ENCODE measurements around the gene AMPD3.

AMPD3 gene

GRCh38 chr11:10502065-10502680 is 47.1 kb downstream of the AMPD3 start:
- H3K27ac ChIP-seq (ENCODE audit: low read depth in 2 of 2, low read length in 2 of 2): no peak overlapping the region
- no peaks in the 10 kb centered on the region for H3K27me3 ChIP-seq (ENCODE audit: control insufficient read depth in 2 of 2, insufficient read depth in 2 of 2, low read length in 2 of 2)
- peaks cover 35% of the 10 kb centered on the region in 2 donors for H3K36me3 ChIP-seq (ENCODE audit: control insufficient read depth in 2 of 2, insufficient read depth in 2 of 2, low read length in 2 of 2)
- H3K4me3 ChIP-seq (ENCODE audit: low read length in 2 of 2): no peak overlapping the region
- H3K9ac ChIP-seq (ENCODE audit: low read depth in 1 of 2, low read length in 2 of 2): no peak overlapping the region
- no peaks in the 10 kb centered on the region for H3K9me3 ChIP-seq (ENCODE audit: control insufficient read depth in 2 of 2, low read length in 2 of 2)
- no peaks in the 10 kb centered on the region for H3K4me1 ChIP-seq (ENCODE audit: control insufficient read depth in 2 of 2, insufficient read depth in 2 of 2, low read length in 2 of 2)

- H3K27me3 ChIP-seq (ENCODE audit: control insufficient read depth in 2 of 2, insufficient read depth in 2 of 2, low read length in 2 of 2): no peaks in the 10 kb centered on the region
- H3K9me3 ChIP-seq (ENCODE audit: control insufficient read depth in 2 of 2, low read length in 2 of 2): no peaks in the 10 kb centered on the region
- no peaks in the 10 kb centered on the region for H3K4me1 ChIP-seq (ENCODE audit: control insufficient read depth in 2 of 2, insufficient read depth in 2 of 2, low read length in 2 of 2)
- peaks cover 35% of the 10 kb centered on the region in 2 donors for H3K36me3 ChIP-seq (ENCODE audit: control insufficient read depth in 2 of 2, insufficient read depth in 2 of 2, low read length in 2 of 2)
- H3K4me3 ChIP-seq (ENCODE audit: low read length in 2 of 2): no peak overlapping the region
- H3K9ac ChIP-seq (ENCODE audit: low read depth in 1 of 2, low read length in 2 of 2): no peak overlapping the region
- H3K27ac ChIP-seq (ENCODE audit: low read depth in 2 of 2, low read length in 2 of 2): peak overlapping the region in 1 of 2 donors; percentile 12
Measured at GRCh38 chr11:10502770-10503169, 47.7 kb downstream of the AMPD3 start.

DNA sequence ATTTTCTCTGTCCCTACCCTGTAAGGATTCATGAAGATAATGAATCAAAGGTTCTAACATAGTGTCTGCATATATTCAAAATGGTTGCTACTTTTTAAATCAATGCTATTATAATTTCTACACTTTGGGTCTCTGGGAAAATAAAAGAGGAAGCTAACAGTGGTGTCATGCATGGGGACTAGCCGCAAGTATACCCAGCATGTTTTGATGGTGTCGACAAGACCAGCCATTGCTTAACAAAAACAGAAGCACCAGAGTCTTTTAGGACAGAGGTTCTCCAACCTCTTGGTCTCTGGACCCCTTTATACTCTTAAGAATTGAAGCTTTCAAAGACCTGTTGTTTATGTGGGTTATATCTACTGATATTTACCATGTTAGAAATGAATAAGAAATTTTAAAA is 48.2 kb downstream of the AMPD3 start:
- Histone ChIP-seq H3K4me3 (ENCODE audit: low read length in 2 of 2) (no peak overlapping the region), H3K9ac (ENCODE audit: low read depth in 1 of 2, low read length in 2 of 2) (no peak overlapping the region), H3K4me1 (ENCODE audit: control insufficient read depth in 2 of 2, insufficient read depth in 2 of 2, low read length in 2 of 2) (no peaks in the 10 kb centered on the region), H3K27ac (ENCODE audit: low read depth in 2 of 2, low read length in 2 of 2) (no peak overlapping the region), H3K36me3 (ENCODE audit: control insufficient read depth in 2 of 2, insufficient read depth in 2 of 2, low read length in 2 of 2) (peaks cover 35% of the 10 kb centered on the region in 2 donors), H3K9me3 (ENCODE audit: control insufficient read depth in 2 of 2, low read length in 2 of 2) (no peaks in the 10 kb centered on the region), H3K27me3 (ENCODE audit: control insufficient read depth in 2 of 2, insufficient read depth in 2 of 2, low read length in 2 of 2) (no peaks in the 10 kb centered on the region)

- Histone ChIP-seq H3K9me3 (ENCODE audit: control insufficient read depth in 2 of 2, low read length in 2 of 2) (no peaks in the 10 kb centered on the region), H3K9ac (ENCODE audit: low read depth in 1 of 2, low read length in 2 of 2) (no peak overlapping the region), H3K36me3 (ENCODE audit: control insufficient read depth in 2 of 2, insufficient read depth in 2 of 2, low read length in 2 of 2) (peaks cover 34 to 35% of the 10 kb centered on the region in 2 donors), H3K4me1 (ENCODE audit: control insufficient read depth in 2 of 2, insufficient read depth in 2 of 2, low read length in 2 of 2) (no peaks in the 10 kb centered on the region), H3K27ac (ENCODE audit: low read depth in 2 of 2, low read length in 2 of 2) (no peak overlapping the region), H3K27me3 (ENCODE audit: control insufficient read depth in 2 of 2, insufficient read depth in 2 of 2, low read length in 2 of 2) (no peaks in the 10 kb centered on the region), H3K4me3 (ENCODE audit: low read length in 2 of 2) (no peak overlapping the region)
Measured at GRCh38 chr11:10503777-10504480, 48.9 kb downstream of the AMPD3 start.

- H3K27ac ChIP-seq (ENCODE audit: low read depth in 2 of 2, low read length in 2 of 2): no peak overlapping the region
- no peaks in the 10 kb centered on the region for H3K27me3 ChIP-seq (ENCODE audit: control insufficient read depth in 2 of 2, insufficient read depth in 2 of 2, low read length in 2 of 2)
- H3K4me1 ChIP-seq (ENCODE audit: control insufficient read depth in 2 of 2, insufficient read depth in 2 of 2, low read length in 2 of 2): no peaks in the 10 kb centered on the region
- no peaks in the 10 kb centered on the region for H3K9me3 ChIP-seq (ENCODE audit: control insufficient read depth in 2 of 2, low read length in 2 of 2)
- no peak overlapping the region for H3K4me3 ChIP-seq (ENCODE audit: low read length in 2 of 2)
- H3K9ac ChIP-seq (ENCODE audit: low read depth in 1 of 2, low read length in 2 of 2): no peak overlapping the region
- H3K36me3 ChIP-seq (ENCODE audit: control insufficient read depth in 2 of 2, insufficient read depth in 2 of 2, low read length in 2 of 2): peaks cover 32 to 34% of the 10 kb centered on the region in 2 donors
Measured at GRCh38 chr11:10504490-10504889, 49.4 kb downstream of the AMPD3 start.

DNA sequence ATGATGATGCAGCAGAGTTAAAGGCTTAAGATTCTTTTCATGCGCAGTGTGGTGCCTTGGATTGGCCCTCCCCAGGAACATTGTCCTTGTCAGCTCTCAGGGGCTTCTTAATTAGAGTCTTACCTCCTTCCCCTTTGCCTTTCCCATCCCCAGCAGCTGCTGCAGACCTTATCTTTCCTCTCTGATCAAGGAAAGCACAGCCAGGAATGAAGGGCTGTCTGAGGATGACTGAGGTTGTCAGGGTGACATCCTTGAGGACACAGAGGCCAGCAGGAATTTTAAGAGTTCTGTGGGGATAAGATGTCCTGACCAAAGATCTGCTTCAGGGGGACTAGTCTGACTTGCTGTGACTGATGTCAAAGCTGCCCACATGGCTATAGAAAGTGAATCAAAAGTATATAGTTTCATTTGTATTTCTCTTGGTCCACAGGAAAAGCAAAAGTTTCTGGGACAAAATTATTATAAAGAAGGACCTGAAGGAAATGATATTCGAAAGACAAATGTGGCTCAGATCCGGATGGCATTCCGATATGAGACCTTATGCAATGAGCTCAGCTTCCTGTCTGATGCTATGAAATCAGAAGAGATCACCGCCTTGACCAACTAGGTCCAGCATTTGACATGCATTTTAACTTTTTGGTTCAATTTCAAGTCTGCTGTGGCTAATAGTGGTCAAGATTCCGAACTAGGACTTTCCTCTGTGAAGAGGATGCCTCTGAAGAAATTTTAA is 50.4 kb downstream of the AMPD3 start:
- H3K4me3 ChIP-seq (ENCODE audit: low read length in 2 of 2): no peak overlapping the region
- H3K9me3 ChIP-seq (ENCODE audit: control insufficient read depth in 2 of 2, low read length in 2 of 2): no peaks in the 10 kb centered on the region
- H3K27ac ChIP-seq (ENCODE audit: low read depth in 2 of 2, low read length in 2 of 2): no peak overlapping the region
- no peaks in the 10 kb centered on the region for H3K4me1 ChIP-seq (ENCODE audit: control insufficient read depth in 2 of 2, insufficient read depth in 2 of 2, low read length in 2 of 2)
- H3K27me3 ChIP-seq (ENCODE audit: control insufficient read depth in 2 of 2, insufficient read depth in 2 of 2, low read length in 2 of 2): no peaks in the 10 kb centered on the region
- H3K9ac ChIP-seq (ENCODE audit: low read depth in 1 of 2, low read length in 2 of 2): no peak overlapping the region
- H3K36me3 ChIP-seq (ENCODE audit: control insufficient read depth in 2 of 2, insufficient read depth in 2 of 2, low read length in 2 of 2): peaks cover 23 to 27% of the 10 kb centered on the region in 2 donors

DNA sequence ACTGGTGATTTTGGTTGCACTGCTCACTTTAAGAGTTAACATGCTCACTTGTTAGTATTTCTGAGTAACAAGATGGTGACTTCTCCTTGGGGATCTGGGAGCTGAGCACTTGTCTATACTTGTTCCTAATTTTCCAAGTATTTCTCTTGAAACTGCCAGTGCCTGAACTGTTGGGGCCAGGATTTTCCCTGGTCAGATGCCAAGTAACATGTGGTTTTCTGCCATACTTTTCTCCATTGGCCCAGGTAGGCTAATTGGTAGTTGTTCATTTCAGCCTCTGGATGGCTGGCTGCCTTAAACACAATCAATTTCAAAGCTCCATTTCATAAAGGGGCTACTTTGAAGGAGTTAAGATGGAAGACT is 50.9 kb downstream of the AMPD3 start:
- Histone ChIP-seq H3K27ac (ENCODE audit: low read depth in 2 of 2, low read length in 2 of 2) (no peak overlapping the region), H3K4me3 (ENCODE audit: low read length in 2 of 2) (no peak overlapping the region), H3K9ac (ENCODE audit: low read depth in 1 of 2, low read length in 2 of 2) (no peak overlapping the region), H3K9me3 (ENCODE audit: control insufficient read depth in 2 of 2, low read length in 2 of 2) (no peaks in the 10 kb centered on the region), H3K36me3 (ENCODE audit: control insufficient read depth in 2 of 2, insufficient read depth in 2 of 2, low read length in 2 of 2) (peaks cover 21 to 22% of the 10 kb centered on the region in 2 donors), H3K27me3 (ENCODE audit: control insufficient read depth in 2 of 2, insufficient read depth in 2 of 2, low read length in 2 of 2) (no peaks in the 10 kb centered on the region), H3K4me1 (ENCODE audit: control insufficient read depth in 2 of 2, insufficient read depth in 2 of 2, low read length in 2 of 2) (no peaks in the 10 kb centered on the region)

- H3K9ac ChIP-seq (ENCODE audit: low read depth in 1 of 2, low read length in 2 of 2): no peak overlapping the region
- no peaks in the 10 kb centered on the region for H3K9me3 ChIP-seq (ENCODE audit: control insufficient read depth in 2 of 2, low read length in 2 of 2)
- peaks cover 2 to 10% of the 10 kb centered on the region in 2 donors for H3K36me3 ChIP-seq (ENCODE audit: control insufficient read depth in 2 of 2, insufficient read depth in 2 of 2, low read length in 2 of 2)
- H3K4me1 ChIP-seq (ENCODE audit: control insufficient read depth in 2 of 2, insufficient read depth in 2 of 2, low read length in 2 of 2): no peaks in the 10 kb centered on the region
- no peak overlapping the region for H3K27ac ChIP-seq (ENCODE audit: low read depth in 2 of 2, low read length in 2 of 2)
- H3K4me3 ChIP-seq (ENCODE audit: low read length in 2 of 2): no peak overlapping the region
- no peaks in the 10 kb centered on the region for H3K27me3 ChIP-seq (ENCODE audit: control insufficient read depth in 2 of 2, insufficient read depth in 2 of 2, low read length in 2 of 2)
Measured at GRCh38 chr11:10511181-10511621, 56.1 kb downstream of the AMPD3 start.

DNA sequence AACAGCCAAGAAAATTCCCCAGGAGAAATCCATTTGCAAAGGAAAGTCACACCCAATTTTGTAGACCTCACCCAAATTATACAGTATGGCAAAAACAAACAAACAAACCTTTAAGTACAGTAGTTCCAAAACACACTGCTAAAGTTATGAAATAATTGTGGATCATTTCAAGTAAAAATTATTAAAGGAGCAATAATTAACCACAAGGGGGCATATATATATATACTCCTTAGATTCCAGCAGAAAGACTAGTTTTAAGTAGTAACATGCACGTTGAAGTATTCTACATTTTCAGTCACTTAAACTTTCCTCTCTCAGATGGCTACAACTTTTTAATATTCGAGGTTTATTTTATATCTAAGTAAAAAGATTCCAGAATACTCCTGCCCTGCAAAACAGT is 59.1 kb downstream of the AMPD3 start:
- no peaks in the 10 kb centered on the region for H3K9me3 ChIP-seq (ENCODE audit: control insufficient read depth in 2 of 2, low read length in 2 of 2)
- no peak overlapping the region for H3K9ac ChIP-seq (ENCODE audit: low read depth in 1 of 2, low read length in 2 of 2)
- H3K27ac ChIP-seq (ENCODE audit: low read depth in 2 of 2, low read length in 2 of 2): no peak overlapping the region

GRCh38 chr11:10514709-10515108 is 59.6 kb downstream of the AMPD3 start:
- no peaks in the 10 kb centered on the region for H3K4me1 ChIP-seq (ENCODE audit: control insufficient read depth in 2 of 2, insufficient read depth in 2 of 2, low read length in 2 of 2)
- H3K4me3 ChIP-seq (ENCODE audit: low read length in 2 of 2): no peak overlapping the region
- no peak overlapping the region for H3K9ac ChIP-seq (ENCODE audit: low read depth in 1 of 2, low read length in 2 of 2)
- H3K36me3 ChIP-seq (ENCODE audit: control insufficient read depth in 2 of 2, insufficient read depth in 2 of 2, low read length in 2 of 2): peaks cover 4 to 13% of the 10 kb centered on the region in 2 donors
- H3K27ac ChIP-seq (ENCODE audit: low read depth in 2 of 2, low read length in 2 of 2): no peak overlapping the region
- H3K9me3 ChIP-seq (ENCODE audit: control insufficient read depth in 2 of 2, low read length in 2 of 2): no peaks in the 10 kb centered on the region
- no peaks in the 10 kb centered on the region for H3K27me3 ChIP-seq (ENCODE audit: control insufficient read depth in 2 of 2, insufficient read depth in 2 of 2, low read length in 2 of 2)

More for the DNA sequence above, 59.1 kb downstream of the AMPD3 start:
- H3K27me3 ChIP-seq (ENCODE audit: control insufficient read depth in 2 of 2, insufficient read depth in 2 of 2, low read length in 2 of 2): no peaks in the 10 kb centered on the region
- no peaks in the 10 kb centered on the region for H3K4me1 ChIP-seq (ENCODE audit: control insufficient read depth in 2 of 2, insufficient read depth in 2 of 2, low read length in 2 of 2)
- no peak overlapping the region for H3K4me3 ChIP-seq (ENCODE audit: low read length in 2 of 2)
- H3K36me3 ChIP-seq (ENCODE audit: control insufficient read depth in 2 of 2, insufficient read depth in 2 of 2, low read length in 2 of 2): peaks cover 0 to 8% of the 10 kb centered on the region in 2 donors
